ENCODE measurements around the gene ELL2.

Gene ELL2

DNA sequence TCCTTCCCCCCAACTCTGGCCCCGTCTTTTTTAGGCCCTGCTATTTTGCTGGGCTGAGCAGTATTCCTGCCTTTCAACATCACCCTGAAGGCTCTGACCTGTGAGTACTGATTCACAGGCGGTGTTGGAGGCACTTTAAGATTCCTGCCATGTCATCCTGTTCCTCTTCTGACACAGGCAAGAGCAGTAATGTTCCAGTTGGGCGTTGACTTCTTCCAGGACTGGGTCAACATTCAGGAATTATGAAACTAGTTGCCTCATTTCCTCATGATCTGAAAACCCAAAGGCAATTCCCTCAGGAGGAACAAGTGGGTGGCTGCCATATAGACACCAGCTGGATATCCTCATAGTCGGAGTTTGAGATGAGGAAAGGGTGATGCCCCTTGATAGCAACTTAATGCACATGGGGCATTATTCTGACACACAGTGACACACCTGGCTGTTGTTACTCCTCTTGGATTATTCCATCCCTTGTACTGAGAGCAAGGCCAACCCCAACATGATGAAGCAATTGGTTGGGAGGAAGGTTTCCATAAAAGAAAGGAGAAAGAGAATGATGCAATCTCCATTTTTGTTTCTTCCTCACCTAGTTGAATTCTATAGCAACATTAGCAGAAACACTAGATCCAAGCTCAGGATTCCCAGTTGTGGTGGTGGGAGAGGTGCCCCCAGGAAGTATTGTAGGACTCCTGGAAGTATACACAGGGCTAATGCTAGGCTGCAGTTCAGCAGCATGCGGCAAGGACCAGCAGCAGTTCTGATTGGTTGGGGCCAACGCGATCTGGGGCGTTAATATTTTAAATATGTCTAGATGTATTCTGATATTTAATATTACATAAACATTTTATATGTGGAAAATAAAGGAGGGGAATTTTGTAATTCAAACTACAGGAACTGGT lies 119.5 kb downstream of the ELL2 start:
- no peak for TF ChIP-seq GATA3 (IDR thresholded peaks at IDR 0.05; ENCODE audit: low read depth, low read length)
- no peak for TF ChIP-seq GATA2 (IDR thresholded peaks at IDR 0.05; ENCODE audit: low read depth, low read length)

DNA sequence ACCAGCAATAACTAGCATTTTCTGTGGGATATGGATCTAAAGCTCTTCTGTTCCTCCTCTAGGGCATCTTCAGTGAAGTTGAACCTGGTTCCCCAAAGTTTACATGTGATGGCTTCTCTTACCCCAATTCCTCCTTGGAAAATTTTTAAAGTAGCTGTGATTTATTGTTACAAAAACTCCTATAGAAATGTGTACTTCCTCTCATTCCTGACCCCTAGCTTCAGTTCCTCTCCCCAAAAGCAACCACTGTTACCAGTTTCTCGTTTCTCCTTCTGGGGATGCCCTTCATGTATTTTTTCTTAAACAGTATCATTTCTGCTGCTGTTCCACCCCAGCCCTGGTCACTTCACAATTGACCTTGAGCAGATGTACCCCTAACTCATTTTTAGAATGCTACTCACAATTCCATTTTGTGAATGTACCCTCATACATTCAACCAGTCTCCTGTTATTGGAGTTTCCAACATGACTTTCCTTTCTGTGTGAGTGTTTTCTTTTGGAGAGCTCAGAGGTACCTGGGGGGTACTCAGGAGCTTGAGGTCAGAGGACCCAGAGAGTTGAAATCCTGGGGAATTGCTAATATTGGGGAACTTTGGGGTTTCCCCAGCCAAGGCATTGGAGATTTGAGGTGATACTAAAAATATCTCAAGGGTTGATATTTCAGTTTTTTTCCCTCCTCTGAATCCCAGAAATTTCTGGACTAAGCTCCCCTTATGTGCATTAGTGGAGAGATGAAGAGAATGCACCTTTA lies 120.5 kb downstream of the ELL2 start:
- TF ChIP-seq GATA2 (IDR thresholded peaks at IDR 0.05; ENCODE audit: low read depth, low read length) (no peak), GATA3 (IDR thresholded peaks at IDR 0.05; ENCODE audit: low read depth, low read length) (no peak)

DNA sequence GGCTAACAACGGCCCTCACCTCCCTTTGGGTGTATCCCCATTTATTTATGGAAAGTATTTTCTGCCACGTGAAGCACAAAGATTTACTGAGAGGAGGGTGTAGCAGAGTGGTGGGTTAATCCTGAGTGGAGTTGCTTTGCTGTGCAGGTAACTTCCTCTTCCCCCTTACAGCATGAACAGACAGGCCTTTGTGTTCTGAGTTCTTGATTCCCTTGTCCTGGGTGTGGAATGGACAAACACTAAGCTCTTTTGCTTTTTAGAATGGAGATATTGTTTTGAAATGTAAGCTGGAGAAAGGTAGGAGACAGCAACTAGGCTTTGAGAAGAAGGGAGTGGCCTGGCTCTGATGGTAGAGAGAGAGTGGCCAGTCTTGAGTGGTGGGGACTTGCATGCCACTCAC lies 122.0 kb downstream of the ELL2 start:
- TF ChIP-seq GATA3 (IDR thresholded peaks at IDR 0.05; ENCODE audit: low read depth, low read length), result no peak
- TF ChIP-seq GATA2 (IDR thresholded peaks at IDR 0.05; ENCODE audit: low read depth, low read length), result no peak

DNA sequence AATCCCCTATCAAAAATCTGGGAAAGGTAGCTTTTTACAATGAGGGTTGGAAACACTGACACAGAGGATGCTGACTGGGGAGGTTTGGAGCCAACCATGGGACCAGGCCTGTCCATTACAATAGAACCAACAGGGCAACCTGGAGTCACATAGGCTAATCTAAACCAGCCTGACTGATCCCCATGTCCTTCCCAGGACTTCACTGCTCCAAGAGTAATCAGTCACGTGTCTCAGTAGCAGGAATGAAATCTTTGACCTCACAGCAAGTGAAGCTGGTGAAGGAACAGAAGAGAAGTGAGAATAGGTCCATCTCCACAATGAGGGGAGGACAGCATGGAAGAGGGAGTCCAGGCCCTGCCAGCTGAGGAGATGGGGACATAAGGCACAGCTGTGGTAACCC lies 123.1 kb downstream of the ELL2 start:
- TF ChIP-seq GATA3 (IDR thresholded peaks at IDR 0.05; ENCODE audit: low read depth, low read length) (no peak), GATA2 (IDR thresholded peaks at IDR 0.05; ENCODE audit: low read depth, low read length) (no peak)

DNA sequence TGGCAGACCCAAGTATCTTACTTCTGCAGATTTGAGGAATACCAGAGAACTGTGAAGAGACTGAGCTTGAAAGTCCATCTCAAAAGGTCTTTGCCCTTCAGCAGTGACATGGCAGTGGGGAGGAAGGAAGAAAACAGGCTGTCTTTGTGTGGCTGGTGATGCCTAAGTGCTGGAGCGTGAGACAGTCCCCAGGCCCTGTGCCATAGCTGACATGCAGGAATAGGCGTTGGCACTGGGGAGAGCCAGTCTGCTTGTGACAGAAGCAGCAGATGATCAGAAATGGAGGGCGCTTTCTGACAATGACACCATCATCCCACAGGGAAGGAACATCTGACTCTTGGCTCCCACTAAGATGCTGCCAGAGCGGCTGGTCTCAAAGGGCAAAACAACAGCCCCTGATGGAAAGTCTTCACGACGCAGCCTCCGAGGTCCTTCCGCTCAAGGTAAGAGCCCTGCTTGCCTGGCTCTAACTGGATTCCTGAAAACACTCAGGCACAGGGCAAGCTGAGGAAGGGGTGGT lies 123.6 kb downstream of the ELL2 start:
- TF ChIP-seq GATA3 (IDR thresholded peaks at IDR 0.05; ENCODE audit: low read depth, low read length) (no peak), GATA2 (IDR thresholded peaks at IDR 0.05; ENCODE audit: low read depth, low read length) (no peak)

DNA sequence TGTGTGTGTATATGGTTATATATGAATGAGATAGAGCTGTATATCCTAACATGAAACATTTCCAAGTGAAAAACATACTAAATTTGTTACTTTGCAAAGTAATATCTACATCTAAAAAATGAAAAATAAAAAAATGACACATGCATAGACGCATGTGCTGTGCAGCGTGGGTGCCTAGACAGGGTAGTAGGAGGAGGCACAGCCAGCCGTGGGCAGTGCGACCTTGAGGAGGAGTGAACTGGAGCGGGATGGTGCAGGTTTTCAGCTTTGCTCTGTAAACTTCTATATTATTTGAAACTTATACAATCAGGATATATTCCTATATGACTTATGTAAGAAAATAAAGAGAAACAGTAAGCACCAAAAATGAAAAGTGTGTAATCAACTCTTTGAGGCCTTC lies 124.2 kb downstream of the ELL2 start:
- no peak for TF ChIP-seq GATA2 (IDR thresholded peaks at IDR 0.05; ENCODE audit: low read depth, low read length)
- no peak for TF ChIP-seq GATA3 (IDR thresholded peaks at IDR 0.05; ENCODE audit: low read depth, low read length)

DNA sequence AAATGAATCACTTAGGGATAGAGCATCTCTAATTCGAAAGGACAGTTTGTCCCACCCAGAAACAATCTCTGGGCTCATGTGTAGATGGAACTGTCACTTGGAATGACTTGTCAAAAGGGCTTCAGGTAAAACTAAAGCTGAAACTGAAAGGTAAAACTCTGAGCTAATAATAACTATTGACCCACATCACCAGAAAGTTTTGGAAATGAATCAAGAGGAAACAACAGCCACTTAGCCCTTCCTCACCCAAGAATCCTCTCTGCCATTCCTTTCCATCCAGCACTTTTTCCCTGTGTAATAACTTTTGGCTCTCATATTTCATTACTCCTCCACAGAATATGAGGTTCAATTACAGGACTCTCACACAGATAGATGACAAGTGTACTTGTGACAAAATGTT lies 125.1 kb downstream of the ELL2 start:
- TF ChIP-seq GATA3 (IDR thresholded peaks at IDR 0.05; ENCODE audit: low read depth, low read length), result no peak
- TF ChIP-seq GATA2 (IDR thresholded peaks at IDR 0.05; ENCODE audit: low read depth, low read length), result no peak

DNA sequence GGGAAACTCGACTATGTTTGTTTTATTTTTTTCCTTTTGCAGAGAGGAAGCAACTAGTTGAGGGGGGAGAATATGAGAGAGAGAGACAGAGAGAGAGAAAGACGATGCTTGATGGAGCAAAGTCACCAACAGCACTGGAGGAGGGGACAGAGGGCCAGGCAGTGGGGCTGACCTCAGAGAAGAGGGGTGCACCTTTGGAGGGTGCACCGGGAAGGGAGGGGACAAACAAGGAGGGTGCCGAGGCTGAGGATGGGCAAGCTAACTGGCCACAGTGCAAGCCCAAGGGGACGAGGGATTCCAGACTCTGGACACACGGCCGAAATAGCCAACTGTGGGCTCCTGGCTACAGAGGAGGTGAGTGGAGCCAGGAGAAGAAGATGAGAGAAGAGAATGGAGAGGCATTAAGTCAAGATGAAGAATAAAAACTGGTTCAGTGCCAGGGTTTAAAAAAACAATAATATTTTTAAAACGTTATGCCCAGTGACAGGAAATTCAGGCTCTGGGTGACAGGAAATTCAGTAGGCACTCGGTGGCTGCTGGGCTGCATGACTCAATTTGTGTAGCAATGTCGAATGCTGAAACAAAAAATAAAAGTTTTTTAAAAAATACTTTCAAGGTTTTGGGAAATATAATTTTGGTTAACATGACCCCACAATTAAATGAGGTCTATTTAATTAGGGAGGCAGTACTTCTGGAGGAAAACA lies 125.8 kb downstream of the ELL2 start:
- no peak for TF ChIP-seq GATA2 (IDR thresholded peaks at IDR 0.05; ENCODE audit: low read depth, low read length)
- no peak for TF ChIP-seq GATA3 (IDR thresholded peaks at IDR 0.05; ENCODE audit: low read depth, low read length)

All from SH-SY5Y (cell line).